ENCODE measurements around the gene AK1. TPM values are rescaled to one million over a fixed set of nuclear protein-coding genes. Genes with fewer than 3 reads are reported as not detected.

Gene AK1
- total and polyA plus RNA-seq, 10 of the 15 experiments (the other 5 are each of a cell fraction or from before 2014, with no cell fraction given) = 0.23 to 3.1 (median 1.8) TPM

DNA sequence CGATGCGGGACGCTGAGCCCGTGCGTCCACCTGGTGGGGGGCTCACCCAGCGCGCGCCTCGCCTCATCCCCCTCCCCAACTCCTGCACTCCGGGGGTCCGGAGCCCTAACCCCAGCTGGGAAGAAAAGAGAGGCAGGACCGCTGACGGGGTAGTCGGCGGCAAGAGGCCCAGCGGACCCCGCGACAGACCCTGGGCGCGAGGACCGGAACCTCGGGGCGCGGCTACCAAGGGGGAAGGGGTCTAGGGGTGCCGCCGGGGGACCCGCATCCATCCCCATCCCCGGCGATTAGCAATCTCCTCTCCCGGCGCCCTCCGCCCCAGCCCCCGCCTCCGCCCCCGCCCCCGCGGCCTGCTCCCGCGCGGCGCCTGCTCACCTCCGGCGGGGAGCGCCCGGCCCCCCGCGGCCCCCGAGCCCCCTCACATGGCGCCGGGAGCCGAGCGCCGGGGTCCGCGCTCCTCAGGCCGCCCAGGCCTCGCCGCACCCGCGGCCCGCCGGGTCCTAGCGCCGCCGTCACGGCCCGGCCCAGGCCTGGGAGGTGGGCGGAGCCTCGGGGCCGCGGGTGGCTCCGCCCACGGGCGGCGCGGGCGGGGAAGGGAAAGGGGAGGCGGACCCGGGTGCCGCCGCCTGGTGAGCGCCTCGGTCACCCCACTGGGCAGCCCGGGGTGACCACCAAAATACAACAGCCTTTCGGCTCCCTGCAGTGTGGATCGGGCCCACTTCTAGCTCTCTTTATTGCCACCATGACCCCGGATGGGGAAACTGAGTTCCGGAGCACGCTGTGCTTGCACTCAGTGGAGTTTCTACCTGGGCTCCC, 21.9 kb upstream of the AK1 start, which contains the start of gene ST6GALNAC6 (continued):
- TF ChIP-seq, protein P1, sequence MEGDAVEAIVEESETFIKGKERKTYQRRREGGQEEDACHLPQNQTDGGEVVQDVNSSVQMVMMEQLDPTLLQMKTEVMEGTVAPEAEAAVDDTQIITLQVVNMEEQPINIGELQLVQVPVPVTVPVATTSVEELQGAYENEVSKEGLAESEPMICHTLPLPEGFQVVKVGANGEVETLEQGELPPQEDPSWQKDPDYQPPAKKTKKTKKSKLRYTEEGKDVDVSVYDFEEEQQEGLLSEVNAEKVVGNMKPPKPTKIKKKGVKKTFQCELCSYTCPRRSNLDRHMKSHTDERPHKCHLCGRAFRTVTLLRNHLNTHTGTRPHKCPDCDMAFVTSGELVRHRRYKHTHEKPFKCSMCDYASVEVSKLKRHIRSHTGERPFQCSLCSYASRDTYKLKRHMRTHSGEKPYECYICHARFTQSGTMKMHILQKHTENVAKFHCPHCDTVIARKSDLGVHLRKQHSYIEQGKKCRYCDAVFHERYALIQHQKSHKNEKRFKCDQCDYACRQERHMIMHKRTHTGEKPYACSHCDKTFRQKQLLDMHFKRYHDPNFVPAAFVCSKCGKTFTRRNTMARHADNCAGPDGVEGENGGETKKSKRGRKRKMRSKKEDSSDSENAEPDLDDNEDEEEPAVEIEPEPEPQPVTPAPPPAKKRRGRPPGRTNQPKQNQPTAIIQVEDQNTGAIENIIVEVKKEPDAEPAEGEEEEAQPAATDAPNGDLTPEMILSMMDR (IDR thresholded peaks at IDR 0.05 in 2 of 3, conservative IDR thresholded peaks at IDR 0.05 in 1 of 3; ENCODE audit: control insufficient read depth in 2 of 3, extremely low read depth in 1 of 3, insufficient read depth in 1 of 3, low read depth in 3 of 3, low read length in 3 of 3) = no peak
- TF ChIP-seq PAX5 (IDR thresholded peaks at IDR 0.05; ENCODE audit: borderline replicate concordance, low read depth, low read length) (peak; percentile 49; the same call in 1 of the 2 replicates), REST (IDR thresholded peaks at IDR 0.05; ENCODE audit: low read depth, low read length) (no peak), CHD4 (IDR thresholded peaks at IDR 0.05) (no peak), TCF12 (IDR thresholded peaks at IDR 0.05; ENCODE audit: low read depth, low read length) (peak; percentile 48; the same call in 1 of the 2 replicates), MXI1 (IDR thresholded peaks at IDR 0.05; ENCODE audit: low read depth, low read length) (0 out of 2 replicates have a peak, but pooled peaks have one; percentile 15), EED (IDR thresholded peaks at IDR 0.05; ENCODE audit: low read depth) (0 out of 2 replicates have a peak, but pooled peaks have one; percentile 14), ZNF207 (IDR thresholded peaks at IDR 0.05; ENCODE audit: borderline replicate concordance) (no peak), YY1 (IDR thresholded peaks at IDR 0.05; ENCODE audit: low read depth, low read length) (peak; percentile 26; the same call in 1 of the 2 replicates), LARP7 (IDR thresholded peaks at IDR 0.05) (0 out of 2 replicates have a peak, but pooled peaks have one; percentile 16), ZNF622 (IDR thresholded peaks at IDR 0.05) (no peak), RUNX3 (IDR thresholded peaks at IDR 0.05; ENCODE audit: low read length) (peak; percentile 14; the same call in 1 of the 2 replicates), RB1 (IDR thresholded peaks at IDR 0.05; ENCODE audit: borderline replicate concordance) (0 out of 2 replicates have a peak, but pooled peaks have one; percentile 65), POU2F2 (IDR thresholded peaks at IDR 0.05; ENCODE audit: borderline replicate concordance, low read depth, low read length) (peak; percentile 48; the same call in 1 of the 3 replicates), POLR2AphosphoS2 (IDR thresholded peaks at IDR 0.05; ENCODE audit: low read depth, low read length) (peak; percentile 56; the same call in 1 of the 2 replicates), MEF2A (IDR thresholded peaks at IDR 0.05; ENCODE audit: insufficient read depth, low read depth, low read length) (0 out of 2 replicates have a peak, but pooled peaks have one; percentile 29)
- TF ChIP-seq, protein P2, sequence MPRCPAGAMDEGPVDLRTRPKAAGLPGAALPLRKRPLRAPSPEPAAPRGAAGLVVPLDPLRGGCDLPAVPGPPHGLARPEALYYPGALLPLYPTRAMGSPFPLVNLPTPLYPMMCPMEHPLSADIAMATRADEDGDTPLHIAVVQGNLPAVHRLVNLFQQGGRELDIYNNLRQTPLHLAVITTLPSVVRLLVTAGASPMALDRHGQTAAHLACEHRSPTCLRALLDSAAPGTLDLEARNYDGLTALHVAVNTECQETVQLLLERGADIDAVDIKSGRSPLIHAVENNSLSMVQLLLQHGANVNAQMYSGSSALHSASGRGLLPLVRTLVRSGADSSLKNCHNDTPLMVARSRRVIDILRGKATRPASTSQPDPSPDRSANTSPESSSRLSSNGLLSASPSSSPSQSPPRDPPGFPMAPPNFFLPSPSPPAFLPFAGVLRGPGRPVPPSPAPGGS (IDR thresholded peaks at IDR 0.05; ENCODE audit: borderline replicate concordance, insufficient read depth, low read depth, low read length, poor library complexity, severe bottlenecking) = peak; percentile 39
- TF ChIP-seq, protein P3, sequence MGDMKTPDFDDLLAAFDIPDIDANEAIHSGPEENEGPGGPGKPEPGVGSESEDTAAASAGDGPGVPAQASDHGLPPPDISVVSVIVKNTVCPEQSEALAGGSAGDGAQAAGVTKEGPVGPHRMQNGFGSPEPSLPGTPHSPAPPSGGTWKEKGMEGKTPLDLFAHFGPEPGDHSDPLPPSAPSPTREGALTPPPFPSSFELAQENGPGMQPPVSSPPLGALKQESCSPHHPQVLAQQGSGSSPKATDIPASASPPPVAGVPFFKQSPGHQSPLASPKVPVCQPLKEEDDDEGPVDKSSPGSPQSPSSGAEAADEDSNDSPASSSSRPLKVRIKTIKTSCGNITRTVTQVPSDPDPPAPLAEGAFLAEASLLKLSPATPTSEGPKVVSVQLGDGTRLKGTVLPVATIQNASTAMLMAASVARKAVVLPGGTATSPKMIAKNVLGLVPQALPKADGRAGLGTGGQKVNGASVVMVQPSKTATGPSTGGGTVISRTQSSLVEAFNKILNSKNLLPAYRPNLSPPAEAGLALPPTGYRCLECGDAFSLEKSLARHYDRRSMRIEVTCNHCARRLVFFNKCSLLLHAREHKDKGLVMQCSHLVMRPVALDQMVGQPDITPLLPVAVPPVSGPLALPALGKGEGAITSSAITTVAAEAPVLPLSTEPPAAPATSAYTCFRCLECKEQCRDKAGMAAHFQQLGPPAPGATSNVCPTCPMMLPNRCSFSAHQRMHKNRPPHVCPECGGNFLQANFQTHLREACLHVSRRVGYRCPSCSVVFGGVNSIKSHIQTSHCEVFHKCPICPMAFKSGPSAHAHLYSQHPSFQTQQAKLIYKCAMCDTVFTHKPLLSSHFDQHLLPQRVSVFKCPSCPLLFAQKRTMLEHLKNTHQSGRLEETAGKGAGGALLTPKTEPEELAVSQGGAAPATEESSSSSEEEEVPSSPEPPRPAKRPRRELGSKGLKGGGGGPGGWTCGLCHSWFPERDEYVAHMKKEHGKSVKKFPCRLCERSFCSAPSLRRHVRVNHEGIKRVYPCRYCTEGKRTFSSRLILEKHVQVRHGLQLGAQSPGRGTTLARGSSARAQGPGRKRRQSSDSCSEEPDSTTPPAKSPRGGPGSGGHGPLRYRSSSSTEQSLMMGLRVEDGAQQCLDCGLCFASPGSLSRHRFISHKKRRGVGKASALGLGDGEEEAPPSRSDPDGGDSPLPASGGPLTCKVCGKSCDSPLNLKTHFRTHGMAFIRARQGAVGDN (IDR thresholded peaks at IDR 0.05) = peak; percentile 26; the same call in 1 of the 2 replicates

Data from GM12878 (cell line).